ENCODE results near the gene IMPDH1.

The IMPDH1 gene

GRCh38 chr7:128443831-128444600, 34.2 kb upstream of the IMPDH1 start:
- no peak for TF ChIP-seq NFIC (IDR thresholded peaks at IDR 0.05)
- TF ChIP-seq EGR1 (IDR thresholded peaks at IDR 0.05), result no peak
- no peak for TF ChIP-seq TCF12 (IDR thresholded peaks at IDR 0.05; ENCODE audit: low read depth)
- TF ChIP-seq EP300 (IDR thresholded peaks at IDR 0.05; ENCODE audit: borderline replicate concordance), result no peak
- no peak for TF ChIP-seq YY1 (IDR thresholded peaks at IDR 0.05; ENCODE audit: low read depth)
- no peak for TF ChIP-seq REST (IDR thresholded peaks at IDR 0.05; ENCODE audit: low read depth)
- TF ChIP-seq USF1 (IDR thresholded peaks at IDR 0.05), result no peak
- no peak for TF ChIP-seq CREB1 (IDR thresholded peaks at IDR 0.05; ENCODE audit: low read depth)

DNA sequence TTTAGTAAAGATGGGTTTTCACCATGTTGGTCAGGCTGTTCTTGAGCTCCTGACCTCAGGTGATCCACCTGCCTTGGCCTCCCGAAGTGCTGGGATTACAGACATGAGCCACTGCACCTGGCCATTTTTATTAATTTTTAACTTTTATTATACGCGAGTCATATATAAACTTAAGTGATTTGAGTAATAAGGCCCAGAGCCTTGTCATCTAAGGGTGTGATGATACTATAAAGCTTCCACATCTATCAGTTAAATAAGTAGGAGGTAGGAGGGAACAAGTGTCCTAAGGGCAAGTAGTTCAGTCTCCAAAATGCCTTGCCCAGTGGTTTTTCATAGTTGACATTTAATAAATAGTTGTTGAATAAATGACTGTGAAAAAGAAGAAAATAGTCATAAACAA, 32.6 kb upstream of the IMPDH1 start:
- TF ChIP-seq EGR1 (IDR thresholded peaks at IDR 0.05) (no peak), NFIC (IDR thresholded peaks at IDR 0.05) (no peak), TCF12 (IDR thresholded peaks at IDR 0.05; ENCODE audit: low read depth) (no peak), CEBPB (IDR thresholded peaks at IDR 0.05) (no peak), TEAD4 (IDR thresholded peaks at IDR 0.05) (no peak), YY1 (IDR thresholded peaks at IDR 0.05; ENCODE audit: low read depth) (no peak), ZBTB7A (IDR thresholded peaks at IDR 0.05; ENCODE audit: low read depth) (no peak), EP300 (IDR thresholded peaks at IDR 0.05; ENCODE audit: borderline replicate concordance) (no peak), CREB1 (IDR thresholded peaks at IDR 0.05; ENCODE audit: low read depth) (no peak), RAD21 (IDR thresholded peaks at IDR 0.05; ENCODE audit: low read depth) (no peak), FOXM1 (IDR thresholded peaks at IDR 0.05; ENCODE audit: borderline replicate concordance, low read depth) (no peak), USF1 (IDR thresholded peaks at IDR 0.05) (no peak), TAF1 (IDR thresholded peaks at IDR 0.05; ENCODE audit: low read depth) (no peak), REST (IDR thresholded peaks at IDR 0.05; ENCODE audit: low read depth) (no peak)
- TF ChIP-seq, protein P1, sequence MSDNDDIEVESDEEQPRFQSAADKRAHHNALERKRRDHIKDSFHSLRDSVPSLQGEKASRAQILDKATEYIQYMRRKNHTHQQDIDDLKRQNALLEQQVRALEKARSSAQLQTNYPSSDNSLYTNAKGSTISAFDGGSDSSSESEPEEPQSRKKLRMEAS (IDR thresholded peaks at IDR 0.05), result no peak

GRCh38 chr7:128437426-128438332, 27.9 kb upstream of the IMPDH1 start:
- no peak for TF ChIP-seq TEAD4 (IDR thresholded peaks at IDR 0.05)

GRCh38 chr7:128435327-128435686, 25.5 kb upstream of the IMPDH1 start:
- TF ChIP-seq FOXM1 (IDR thresholded peaks at IDR 0.05; ENCODE audit: borderline replicate concordance, low read depth) (no peak), RAD21 (IDR thresholded peaks at IDR 0.05; ENCODE audit: low read depth) (no peak), EGR1 (IDR thresholded peaks at IDR 0.05) (no peak), EP300 (IDR thresholded peaks at IDR 0.05; ENCODE audit: borderline replicate concordance) (no peak), USF1 (IDR thresholded peaks at IDR 0.05) (no peak), TCF12 (IDR thresholded peaks at IDR 0.05; ENCODE audit: low read depth) (no peak), REST (IDR thresholded peaks at IDR 0.05; ENCODE audit: low read depth) (no peak), TAF1 (IDR thresholded peaks at IDR 0.05; ENCODE audit: low read depth) (no peak), YY1 (IDR thresholded peaks at IDR 0.05; ENCODE audit: low read depth) (no peak), NFIC (IDR thresholded peaks at IDR 0.05) (no peak), TEAD4 (IDR thresholded peaks at IDR 0.05) (no peak)
- TF ChIP-seq, protein P1 (IDR thresholded peaks at IDR 0.05), result no peak

Data from Ishikawa (cell line).